ENCODE measurements around the gene SUMF2.
"Not testable (repeated sequence)": the region's sequence is repeated elsewhere in the genome, so short reads cannot be mapped to it uniquely, and the experiment has no call there.

The SUMF2 gene

GRCh38 chr7:56063882-56064625 lies at the start of gene SUMF2:
SUMF2 (plus strand) TSS chr7:56064286; CDS start chr7:56064312, 26 bp downstream.
- peak; percentile 96 for DNase-seq (ENCODE audit: low read depth)
- peak within 1 kb of the TSS; percentile 85 for H3K4me3 ChIP-seq (ENCODE audit: low read depth, low read length)
- TF ChIP-seq CTCF (IDR thresholded peaks at IDR 0.05; ENCODE audit: low read depth, low read length), result peak; percentile 9
- peak; percentile 94 for TF ChIP-seq MYC (IDR thresholded peaks at IDR 0.05; ENCODE audit: low read depth, low read length)
- TF ChIP-seq POLR2A (IDR thresholded peaks at IDR 0.05; ENCODE audit: extremely low read depth, insufficient read length), result peak; percentile 99
- TF ChIP-seq MAX (IDR thresholded peaks at IDR 0.05; ENCODE audit: low read depth, low read length), result peak; percentile 92

- not testable (repeated sequence) for H3K4me3 ChIP-seq (ENCODE audit: low read depth, low read length); DNase-seq (ENCODE audit: low read depth)
Measured at GRCh38 chr7:56017015-56017414, 47.1 kb upstream of the SUMF2 start.

GRCh38 chr7:56019501-56019900 lies 44.6 kb upstream of the SUMF2 start:
- no peak for TF ChIP-seq CTCF (IDR thresholded peaks at IDR 0.05; ENCODE audit: low read depth, low read length)
- TF ChIP-seq MAX (IDR thresholded peaks at IDR 0.05; ENCODE audit: low read depth, low read length), result no peak
- no peak for TF ChIP-seq MYC (IDR thresholded peaks at IDR 0.05; ENCODE audit: low read depth, low read length)
- no peak for TF ChIP-seq POLR2A (IDR thresholded peaks at IDR 0.05; ENCODE audit: extremely low read depth, insufficient read length)
- no peak for DNase-seq (ENCODE audit: low read depth)
- no peak overlapping the region for H3K4me3 ChIP-seq (ENCODE audit: low read depth, low read length)

GRCh38 chr7:56023500-56023899 lies 40.6 kb upstream of the SUMF2 start:
- no peak for TF ChIP-seq POLR2A (IDR thresholded peaks at IDR 0.05; ENCODE audit: extremely low read depth, insufficient read length)
- TF ChIP-seq CTCF (IDR thresholded peaks at IDR 0.05; ENCODE audit: low read depth, low read length), result no peak
- TF ChIP-seq MAX (IDR thresholded peaks at IDR 0.05; ENCODE audit: low read depth, low read length), result no peak
- TF ChIP-seq MYC (IDR thresholded peaks at IDR 0.05; ENCODE audit: low read depth, low read length), result no peak
- no peak overlapping the region for H3K4me3 ChIP-seq (ENCODE audit: low read depth, low read length)
- no peak for DNase-seq (ENCODE audit: low read depth)

GRCh38 chr7:56026538-56026937 lies 37.5 kb upstream of the SUMF2 start:
- no peak for TF ChIP-seq MAX (IDR thresholded peaks at IDR 0.05; ENCODE audit: low read depth, low read length)
- TF ChIP-seq POLR2A (IDR thresholded peaks at IDR 0.05; ENCODE audit: extremely low read depth, insufficient read length), result no peak
- no peak for TF ChIP-seq CTCF (IDR thresholded peaks at IDR 0.05; ENCODE audit: low read depth, low read length)
- no peak for DNase-seq (ENCODE audit: low read depth)

GRCh38 chr7:56028942-56029630 lies 35.0 kb upstream of the SUMF2 start:
- H3K4me3 ChIP-seq (ENCODE audit: low read depth, low read length), result no peak overlapping the region
- no peak for DNase-seq (ENCODE audit: low read depth)
- TF ChIP-seq CTCF (IDR thresholded peaks at IDR 0.05; ENCODE audit: low read depth, low read length), result no peak
- TF ChIP-seq MYC (IDR thresholded peaks at IDR 0.05; ENCODE audit: low read depth, low read length), result no peak
- TF ChIP-seq POLR2A (IDR thresholded peaks at IDR 0.05; ENCODE audit: extremely low read depth, insufficient read length), result no peak
- no peak for TF ChIP-seq MAX (IDR thresholded peaks at IDR 0.05; ENCODE audit: low read depth, low read length)

More at GRCh38 chr7:56026538-56026937, 37.5 kb upstream of the SUMF2 start:
- no peak overlapping the region for H3K4me3 ChIP-seq (ENCODE audit: low read depth, low read length)

Measured in NB4 (cell line).